Caco-2 (cell line): ENCODE measurements around the gene HESX1. TPM values are rescaled to one million over a fixed set of nuclear protein-coding genes. Genes with fewer than 3 reads are reported as not detected.

ENCODE experiments used
- BruUV-seq: library from RNA; stranded (reverse); fragments of 400-500 nt; replicated peaks from 2 replicates; lab custom pipeline; 2021; lab: Mats Ljungman, UMichigan
- CTCF ChIA-PET: fragments of 300-600 bp; sonication (Branson Sonifier 250); formaldehyde crosslinking; loops from one replicate; lab custom pipeline; 2022; ENCODE audit warnings: antibody characterized with exemption; lab: Charles Lee
- POLR2A ChIA-PET: fragments of 300-600 bp; sonication (Branson Sonifier 250); formaldehyde crosslinking; loops from one replicate; lab custom pipeline; 2022; ENCODE audit warnings: antibody characterized with exemption; lab: Charles Lee
- DNase-seq, 2 experiments: peaks; one replicate each; pipeline versions ENCODE4 v3.0.0 to v3.0.0-alpha.2; 2020 to 2022
- H3K27me3 ChIP-seq: replicated peaks from 2 replicates; pipeline ENCODE4 v1.6.0; 2011; ENCODE audit warnings: low read length; ENCODE audit not compliant: control insufficient read depth, insufficient read depth
- H3K36me3 ChIP-seq: 2 replicates; pipeline ENCODE4 v1.5.1; 2011; ENCODE audit warnings: low read length; ENCODE audit not compliant: control insufficient read depth, insufficient read depth
- H3K4me1 ChIP-seq: fragments of 250-450 bp; sonication (Bioruptor Pico); 2 replicates; pipeline ENCODE4 v1.5.1; 2020; ENCODE audit warnings: mild to moderate bottlenecking
- H3K4me3 ChIP-seq: 2 replicates; pipeline ENCODE4 v1.5.1; 2011; ENCODE audit warnings: low read depth, mild to moderate bottlenecking, control low read depth, low read length
- H3K9me3 ChIP-seq: fragments of 250-450 bp; sonication (Bioruptor Pico); 2 replicates; pipeline ENCODE4 v1.5.1; 2020; ENCODE audit warnings: mild to moderate bottlenecking, moderate library complexity
- H3K27ac Mint-ChIP-seq: one replicate; pipeline ENCODE4 v1.8.0; 2022; ENCODE audit warnings: mixed read lengths; ENCODE audit not compliant: unreplicated experiment
- H3K27me3 Mint-ChIP-seq: one replicate; pipeline ENCODE4 v1.8.0; 2022; ENCODE audit warnings: mixed read lengths; ENCODE audit not compliant: insufficient read depth, unreplicated experiment
- H3K36me3 Mint-ChIP-seq: one replicate; pipeline ENCODE4 v1.8.0; 2022; ENCODE audit warnings: mild to moderate bottlenecking, mixed read lengths; ENCODE audit not compliant: insufficient read depth, unreplicated experiment
- H3K4me1 Mint-ChIP-seq: one replicate; pipeline ENCODE4 v1.8.0; 2022; ENCODE audit warnings: low read depth, mixed read lengths; ENCODE audit not compliant: unreplicated experiment
- H3K4me3 Mint-ChIP-seq: one replicate; pipeline ENCODE4 v1.8.0; 2022; ENCODE audit warnings: mild to moderate bottlenecking, moderate library complexity, mixed read lengths; ENCODE audit not compliant: unreplicated experiment
- H3K9me3 Mint-ChIP-seq: one replicate; pipeline ENCODE4 v1.8.0; 2022; ENCODE audit warnings: mixed read lengths; ENCODE audit not compliant: unreplicated experiment
- intact Hi-C: fragments of 100-400 bp; cut with micrococcal nuclease; formaldehyde crosslinking; loops from one replicate; pipeline ENCODE4 v1.10.0; 2022; ENCODE audit not compliant: unreplicated experiment
- total RNA-seq: library from RNA; stranded (reverse); gene quantifications from 2 replicates; pipeline ENCODE4 v1.2.3, GENCODE V29; 2022
- TF ChIP-seq, protein P1 (sequence below), 2 experiments: fragments of 200-600 bp in 1 of 2; IDR thresholded peaks; 1 replicate in 1 of 2; 2 replicates in 1 of 2; pipeline versions ENCODE4 v1.5.1 to v1.8.0; 2011 to 2022; ENCODE audit warnings: antibody characterized with exemption in 1 of 2, control low read depth in 1 of 2, inconsistent platforms in 1 of 2, low read depth in 1 of 2, low read length in 1 of 2, mild to moderate bottlenecking in 1 of 2, moderate library complexity in 1 of 2; ENCODE audit not compliant: insufficient read depth in 1 of 2, severe bottlenecking in 1 of 2, unreplicated experiment in 1 of 2

Gene HESX1
- total RNA-seq, 1 experiment from 2014 or later = 1.2 TPM

DNA sequence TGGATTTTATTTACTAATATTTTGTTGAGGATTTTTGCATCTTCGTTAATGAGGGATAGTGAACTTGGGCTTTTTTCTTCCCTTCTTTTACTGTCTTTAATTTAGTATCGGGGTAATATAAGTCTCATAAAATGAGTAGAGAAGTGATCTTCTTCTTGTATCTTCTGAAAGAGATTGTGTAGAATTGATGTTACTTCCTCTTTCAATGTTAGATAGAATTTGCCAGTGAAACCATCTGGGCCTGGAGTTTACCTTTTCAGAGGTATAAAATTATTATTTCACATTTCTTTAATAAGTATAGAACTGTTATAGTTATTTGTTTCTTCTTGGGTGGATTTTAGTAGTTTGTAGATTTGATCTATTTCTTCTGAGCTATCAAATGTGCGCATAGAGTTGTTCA lies 7.8 kb downstream of the HESX1 start:
- Histone ChIP-seq H3K4me1 (no peaks in the 10 kb centered on the region), H3K9me3 (no peaks in the 10 kb centered on the region), H3K36me3 (no peaks in the 10 kb centered on the region), H3K27me3 (no peaks in the 10 kb centered on the region), H3K4me3 (no peak overlapping the region)
- no peak for DNase-seq
- Mint-ChIP-seq H3K36me3 (no peaks in the 10 kb centered on the region), H3K27ac (no peak overlapping the region), H3K4me1 (peaks cover 7% of the 10 kb centered on the region), H3K4me3 (no peak overlapping the region), H3K9me3 (no peaks in the 10 kb centered on the region), H3K27me3 (no peaks in the 10 kb centered on the region)
- POLR2A ChIA-PET = no interaction called here
- intact Hi-C loops = no loop called here
- TF ChIP-seq, protein P1, sequence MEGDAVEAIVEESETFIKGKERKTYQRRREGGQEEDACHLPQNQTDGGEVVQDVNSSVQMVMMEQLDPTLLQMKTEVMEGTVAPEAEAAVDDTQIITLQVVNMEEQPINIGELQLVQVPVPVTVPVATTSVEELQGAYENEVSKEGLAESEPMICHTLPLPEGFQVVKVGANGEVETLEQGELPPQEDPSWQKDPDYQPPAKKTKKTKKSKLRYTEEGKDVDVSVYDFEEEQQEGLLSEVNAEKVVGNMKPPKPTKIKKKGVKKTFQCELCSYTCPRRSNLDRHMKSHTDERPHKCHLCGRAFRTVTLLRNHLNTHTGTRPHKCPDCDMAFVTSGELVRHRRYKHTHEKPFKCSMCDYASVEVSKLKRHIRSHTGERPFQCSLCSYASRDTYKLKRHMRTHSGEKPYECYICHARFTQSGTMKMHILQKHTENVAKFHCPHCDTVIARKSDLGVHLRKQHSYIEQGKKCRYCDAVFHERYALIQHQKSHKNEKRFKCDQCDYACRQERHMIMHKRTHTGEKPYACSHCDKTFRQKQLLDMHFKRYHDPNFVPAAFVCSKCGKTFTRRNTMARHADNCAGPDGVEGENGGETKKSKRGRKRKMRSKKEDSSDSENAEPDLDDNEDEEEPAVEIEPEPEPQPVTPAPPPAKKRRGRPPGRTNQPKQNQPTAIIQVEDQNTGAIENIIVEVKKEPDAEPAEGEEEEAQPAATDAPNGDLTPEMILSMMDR (IDR thresholded peaks at IDR 0.05; ENCODE audit: insufficient read depth in 1 of 2, low read depth in 1 of 2, low read length in 1 of 2, severe bottlenecking in 1 of 2, unreplicated experiment in 1 of 2) = no peak
- BruUV-seq = no TSS peak
- CTCF ChIA-PET = no interaction called here

DNA sequence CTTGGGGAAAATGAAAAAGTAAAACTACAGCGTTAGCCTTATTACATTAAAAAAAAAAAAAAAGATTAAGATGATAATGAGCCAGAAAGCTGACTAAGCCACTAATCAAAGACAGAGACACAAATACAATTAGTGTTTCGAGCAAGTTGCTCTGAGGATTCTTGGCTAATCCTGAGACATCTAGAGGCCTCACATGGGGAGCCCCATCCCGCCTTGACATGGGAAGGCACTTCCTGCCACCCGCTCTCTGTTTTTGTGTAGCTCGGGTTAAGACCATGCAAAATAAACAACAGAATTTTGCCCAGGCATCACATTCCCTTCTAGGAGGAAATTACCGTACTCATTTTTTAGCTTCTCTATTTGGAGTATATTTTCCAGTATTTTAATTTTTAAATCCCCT lies 15.3 kb downstream of the HESX1 start:
- Mint-ChIP-seq H3K9me3 (no peaks in the 10 kb centered on the region), H3K4me3 (no peak overlapping the region), H3K4me1 (no peaks in the 10 kb centered on the region), H3K27ac (no peak overlapping the region), H3K27me3 (no peaks in the 10 kb centered on the region), H3K36me3 (no peaks in the 10 kb centered on the region)
- no peaks in the 10 kb centered on the region for H3K27me3 ChIP-seq
- no peaks in the 10 kb centered on the region for H3K9me3 ChIP-seq
- intact Hi-C loops = no loop called here
- no peak overlapping the region for H3K4me3 ChIP-seq
- no peaks in the 10 kb centered on the region for H3K36me3 ChIP-seq
- ChIA-PET CTCF (no interaction called here), POLR2A (no interaction called here)
- H3K4me1 ChIP-seq = no peaks in the 10 kb centered on the region
- TF ChIP-seq, protein P1 (IDR thresholded peaks at IDR 0.05; ENCODE audit: insufficient read depth in 1 of 2, low read depth in 1 of 2, low read length in 1 of 2, severe bottlenecking in 1 of 2, unreplicated experiment in 1 of 2) = no peak
- no peak for DNase-seq
- BruUV-seq = no TSS peak

DNA sequence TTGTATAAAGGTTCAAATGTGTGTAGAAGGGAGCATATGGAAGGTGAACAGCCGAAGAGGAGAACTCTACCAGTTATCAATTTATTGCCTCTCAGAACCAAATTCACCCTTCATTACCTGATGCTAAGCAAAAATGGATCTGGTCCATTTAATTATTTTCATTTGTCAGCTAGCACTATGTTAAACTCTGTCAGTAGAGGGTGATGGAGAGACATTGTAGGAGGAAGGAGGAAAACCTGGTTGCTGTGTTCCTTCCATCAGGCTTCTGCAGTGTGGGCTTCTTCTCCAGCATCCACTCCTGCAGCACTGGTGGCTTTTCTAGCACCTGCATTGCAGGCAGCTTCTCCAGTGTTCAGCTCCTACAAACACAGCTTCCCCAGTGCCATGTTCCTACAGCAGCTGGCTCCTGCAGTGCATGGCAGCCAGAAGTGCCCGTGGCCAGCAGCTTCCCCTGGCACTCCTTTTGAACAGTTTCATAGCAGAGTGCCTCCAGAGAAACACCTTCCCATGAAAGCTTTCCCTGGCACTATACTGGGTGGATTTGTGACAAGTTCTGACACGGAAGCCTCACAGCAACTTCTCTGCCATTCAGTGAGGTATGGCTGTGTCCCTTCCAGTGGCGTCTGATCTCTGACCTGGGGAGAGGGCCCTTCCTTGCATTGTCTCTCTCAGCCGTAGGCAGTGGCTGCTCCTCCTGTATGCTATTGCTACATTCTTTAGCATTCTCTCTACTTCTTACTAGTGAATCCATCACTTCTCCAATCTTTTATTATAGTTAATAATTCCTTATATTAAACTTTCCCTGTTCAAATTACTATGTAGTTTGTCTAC lies 20.0 kb downstream of the HESX1 start:
- ChIA-PET POLR2A (no interaction called here), CTCF (interaction anchor here (0.6 to 1.3 kb wide), 5 partner anchors 17 to 506 kb away, joined by 3 to 18 read pairs (median 5); no protein-coding TSS in a partner anchor)
- H3K4me3 ChIP-seq = no peak overlapping the region
- no peak overlapping the region for H3K4me3 Mint-ChIP-seq
- peaks cover 3% of the 10 kb centered on the region for H3K27me3 Mint-ChIP-seq
- H3K4me1 Mint-ChIP-seq = no peaks in the 10 kb centered on the region
- no TSS peak for BruUV-seq
- peak in 1 of 2 experiments; percentile 36 for DNase-seq
- no peaks in the 10 kb centered on the region for H3K4me1 ChIP-seq
- TF ChIP-seq, protein P1 (IDR thresholded peaks at IDR 0.05; ENCODE audit: insufficient read depth in 1 of 2, low read depth in 1 of 2, low read length in 1 of 2, severe bottlenecking in 1 of 2, unreplicated experiment in 1 of 2) = peak; percentile 50 to 55
- no peaks in the 10 kb centered on the region for H3K9me3 Mint-ChIP-seq
- H3K36me3 Mint-ChIP-seq = no peaks in the 10 kb centered on the region
- intact Hi-C loops = loop anchor here (1.0 to 10.0 kb wide), 2 partner anchors 43 to 365 kb away; partner anchors contain the start of gene DNAH12
- no peaks in the 10 kb centered on the region for H3K9me3 ChIP-seq
- H3K27ac Mint-ChIP-seq = no peak overlapping the region
- H3K27me3 ChIP-seq = no peaks in the 10 kb centered on the region
- no peaks in the 10 kb centered on the region for H3K36me3 ChIP-seq
